ENCODE data around the gene PPARA. TPM values are rescaled to one million over a fixed set of nuclear protein-coding genes. Genes with fewer than 3 reads are reported as not detected.

Gene PPARA
- polyA plus RNA-seq, 3 donors = 23.3 to 39.7 (median 38.3) TPM

DNA sequence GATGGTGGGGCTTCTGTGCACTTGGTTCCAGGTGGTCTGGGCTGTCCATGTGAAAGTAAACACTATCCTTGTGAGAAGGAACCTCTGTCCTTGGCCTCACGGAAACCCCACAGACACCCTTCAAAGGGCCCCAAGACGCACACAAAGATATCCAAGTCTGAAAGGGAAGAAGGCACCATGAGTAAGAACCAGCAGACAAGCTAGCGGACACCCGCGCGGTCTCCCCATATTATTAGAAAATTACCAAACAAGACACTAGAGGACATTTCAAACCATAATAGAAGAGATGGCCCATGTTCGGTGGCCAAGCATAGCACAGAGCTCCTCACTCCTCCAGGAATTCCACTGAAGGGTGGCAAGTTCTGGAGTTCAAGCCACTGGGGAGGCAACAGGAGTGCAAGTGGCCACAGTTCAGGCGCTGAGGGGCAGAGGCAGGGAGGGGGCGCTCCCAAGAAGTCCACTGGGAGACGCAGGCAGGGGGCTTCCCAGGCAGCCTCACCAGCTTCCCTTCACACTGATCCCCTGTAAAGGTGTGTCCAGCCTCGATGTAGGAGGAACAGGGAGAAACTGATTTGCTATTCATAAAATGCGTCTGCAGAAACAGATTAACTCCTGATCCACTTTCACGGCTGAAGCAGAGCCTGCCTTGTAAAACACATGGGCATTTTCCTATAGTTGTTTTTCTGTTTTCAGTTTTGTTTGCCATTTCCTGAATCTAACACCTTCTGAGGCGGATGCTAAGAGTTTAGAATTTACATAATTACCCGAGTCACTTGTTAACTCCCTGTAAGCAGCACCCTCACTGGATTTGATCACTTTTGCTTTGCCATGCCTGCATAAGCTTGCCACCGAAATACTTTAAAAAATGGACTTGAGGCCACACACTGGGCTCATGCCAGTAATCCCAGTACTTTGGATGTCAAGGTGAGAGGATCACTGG is 9.1 kb upstream of the PPARA start:
- DNase-seq = no peak

DNA sequence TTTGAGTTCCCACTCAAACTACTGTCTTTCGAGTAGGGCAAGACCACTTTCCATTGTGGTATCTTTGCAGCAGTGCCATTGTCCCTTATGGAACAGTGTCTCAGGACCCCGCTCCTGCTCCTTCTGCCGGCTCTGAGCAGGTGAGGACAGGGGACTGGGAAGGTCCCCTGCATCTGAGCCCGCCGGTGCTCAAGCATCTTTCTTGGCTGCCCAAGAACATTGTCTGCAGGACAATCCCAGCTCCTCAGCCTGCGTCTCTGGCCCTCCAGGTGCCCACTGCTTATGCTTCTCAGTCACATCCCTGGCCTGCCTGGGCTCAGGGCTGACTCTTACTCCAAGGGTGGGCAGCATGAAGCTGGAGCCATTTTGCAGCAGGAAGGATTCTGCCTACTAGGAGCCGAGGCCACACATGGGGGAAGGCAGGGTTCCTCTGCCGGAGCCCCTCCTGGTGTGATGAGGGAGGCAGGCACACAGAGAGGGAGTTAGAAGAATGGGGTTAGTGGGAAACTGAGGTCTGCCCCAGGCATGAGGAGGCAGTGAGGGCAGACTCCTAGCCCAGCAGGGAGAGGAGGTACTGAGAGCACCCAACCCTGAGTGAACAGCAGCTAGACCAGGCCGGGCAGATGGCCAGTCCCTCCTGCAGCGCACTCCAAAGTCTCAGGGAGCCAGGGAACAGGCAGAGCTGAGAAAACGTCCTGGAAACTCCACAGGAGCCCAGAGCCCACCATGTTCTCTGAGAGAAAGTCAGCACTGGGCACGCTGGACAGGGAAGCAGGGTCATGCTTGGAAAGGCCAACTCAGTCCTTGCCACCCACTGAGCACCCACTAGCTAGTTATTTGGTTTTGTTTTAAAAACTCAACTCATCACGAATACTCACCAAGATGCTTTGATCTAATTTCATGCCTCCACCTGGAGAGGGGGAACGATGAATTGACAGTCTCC is 7.5 kb upstream of the PPARA start:
- no peak for DNase-seq

DNA sequence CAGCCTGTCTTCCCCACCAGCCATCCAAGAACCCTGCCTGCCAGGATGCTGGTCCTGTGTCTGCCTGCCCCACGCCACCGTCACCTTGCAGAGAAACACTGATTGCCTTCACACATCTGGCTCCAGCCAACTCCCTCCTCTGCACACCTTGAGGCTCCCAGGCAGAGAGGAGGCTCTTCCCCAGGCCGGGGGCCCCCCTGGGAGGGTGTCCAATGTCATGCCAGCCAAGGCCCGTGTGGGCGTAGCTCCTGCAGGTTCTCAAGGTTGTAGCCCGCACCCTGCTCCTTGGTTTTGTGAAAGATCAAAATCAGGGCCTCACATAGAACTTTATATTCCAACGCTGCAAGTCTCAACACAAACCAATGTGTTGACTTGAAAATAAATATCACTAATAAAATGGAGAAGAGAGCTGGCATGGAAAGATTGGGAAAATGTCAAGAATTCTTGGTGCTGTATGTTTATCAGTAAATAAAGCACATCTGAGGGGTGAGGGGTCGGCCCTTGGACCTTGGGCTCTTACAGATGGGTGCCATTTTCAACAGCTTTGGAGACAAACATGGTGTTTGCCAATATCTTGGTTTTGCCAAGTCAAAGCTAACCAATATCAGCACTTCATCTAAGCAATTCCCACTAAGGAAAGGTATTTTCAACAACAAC is 6.7 kb upstream of the PPARA start:
- no peak for DNase-seq

DNA sequence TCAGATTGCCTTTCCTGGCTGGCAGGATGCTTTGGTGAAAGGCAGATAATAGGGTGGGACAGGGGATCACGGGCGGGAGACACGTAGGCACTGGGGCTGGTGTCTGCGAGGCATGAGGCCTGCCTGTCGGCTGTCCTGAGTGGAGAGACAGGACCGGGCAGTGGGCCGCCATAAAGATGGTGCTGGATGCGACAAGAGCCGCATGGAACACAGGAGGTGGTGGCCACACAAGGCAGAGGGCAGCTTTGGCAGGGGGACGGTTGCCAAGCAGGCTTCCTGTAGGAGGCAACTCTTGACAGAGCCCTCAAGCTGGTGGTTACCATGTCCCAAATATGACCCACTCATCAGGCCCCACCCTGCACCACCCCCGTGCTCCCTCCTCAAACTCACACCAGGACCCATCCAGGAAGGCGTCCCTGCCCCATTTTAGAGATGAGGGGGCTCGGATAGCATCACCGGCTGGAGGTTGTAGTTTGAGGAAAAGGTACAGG is 4.9 kb upstream of the PPARA start:
- no peak for DNase-seq

DNA sequence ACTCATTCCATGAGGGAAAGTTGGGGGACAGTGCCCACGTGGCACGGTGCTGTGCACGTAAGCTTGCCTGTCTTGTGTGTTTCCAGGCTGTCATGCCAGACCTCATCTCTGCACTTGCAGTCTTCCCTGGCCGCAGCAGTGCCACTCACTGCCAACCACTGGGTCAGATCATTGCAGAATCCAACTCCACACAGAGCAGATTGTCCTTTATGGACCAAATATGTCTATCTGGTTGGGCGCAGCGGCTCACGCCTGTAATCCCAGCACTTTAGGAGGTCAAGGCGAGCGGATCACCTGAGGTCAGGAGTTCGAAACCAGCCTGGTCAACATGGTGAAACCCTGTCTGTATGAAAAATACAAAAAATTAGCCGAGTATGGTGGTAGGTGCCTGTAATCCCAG is 4.4 kb upstream of the PPARA start:
- DNase-seq = no peak

DNA sequence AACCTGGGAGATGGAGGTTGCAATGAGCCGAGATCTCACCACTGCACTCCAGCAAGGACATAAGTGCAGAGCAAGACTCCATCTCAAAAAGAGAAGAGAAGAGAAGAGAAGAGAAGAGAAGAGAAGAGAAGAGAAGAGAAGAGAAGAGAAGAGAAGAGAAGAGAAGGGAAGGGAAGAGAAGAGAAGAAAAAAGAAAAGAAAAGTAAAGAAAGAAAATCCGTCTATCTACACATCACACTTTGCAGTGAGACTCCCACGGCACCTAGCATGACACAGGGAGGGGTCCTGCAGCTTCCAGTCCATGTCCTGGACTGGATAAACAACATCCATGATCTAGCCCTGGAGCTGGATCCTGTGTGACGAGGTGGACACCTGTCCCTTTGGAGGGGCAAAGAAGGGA is 4.0 kb upstream of the PPARA start:
- no peak for DNase-seq

DNA sequence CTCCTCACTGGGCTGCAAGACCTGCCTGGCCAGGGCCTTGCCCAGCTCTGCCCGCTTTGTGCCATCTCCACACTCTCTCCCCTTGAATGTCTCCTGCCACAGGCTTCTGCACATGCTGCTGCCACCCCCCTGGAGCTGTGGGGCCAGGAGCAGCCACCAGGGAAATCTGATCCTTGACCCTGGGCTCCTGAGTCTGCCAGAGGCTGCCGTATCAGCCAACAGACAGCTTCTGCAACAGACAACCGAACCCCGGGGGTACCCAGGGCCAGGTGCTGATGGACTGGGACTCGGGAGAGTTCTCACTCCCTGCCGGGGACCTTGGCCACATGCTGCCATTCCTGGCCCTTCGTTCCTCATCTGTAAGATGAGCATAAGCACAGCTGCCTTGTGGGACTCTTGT is 3.3 kb upstream of the PPARA start:
- no peak for DNase-seq

DNA sequence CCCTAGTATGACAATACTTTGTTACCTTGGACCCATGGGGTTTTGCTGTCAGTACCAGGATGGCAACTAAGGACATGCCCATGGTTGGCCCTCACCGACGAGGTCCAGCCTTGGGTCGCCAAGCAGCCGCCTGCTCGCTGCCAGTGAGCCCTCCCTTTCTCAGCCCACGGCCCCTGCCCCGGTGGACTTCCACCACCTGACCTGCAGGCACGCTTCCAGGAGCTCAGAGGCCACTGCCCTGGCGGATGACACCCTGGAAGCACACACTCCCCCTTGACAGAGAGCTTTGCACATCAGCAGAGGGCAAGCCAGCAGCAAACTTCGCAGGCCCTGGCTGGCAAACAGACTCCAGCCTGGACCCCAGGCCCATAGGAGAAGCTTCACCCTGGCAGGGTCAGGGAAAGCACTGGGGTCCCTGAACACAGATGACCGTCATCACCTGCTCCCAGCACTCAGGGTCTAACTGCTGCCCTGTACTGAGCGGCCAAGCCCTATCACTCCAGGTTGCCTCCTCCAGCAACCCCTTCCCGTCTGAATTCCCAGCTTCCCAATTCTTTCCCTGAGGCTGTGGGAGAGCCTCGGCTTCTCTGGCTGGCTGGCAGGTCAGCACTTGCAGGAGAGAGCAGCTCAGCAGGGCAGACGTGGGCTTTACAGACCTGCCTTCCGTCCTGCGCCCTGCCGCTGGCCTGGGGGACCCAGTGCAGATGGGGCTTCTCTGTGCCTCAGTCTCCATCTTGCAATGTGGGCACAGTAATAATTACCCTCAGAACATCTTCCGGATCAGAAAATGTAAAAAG is 2.7 kb upstream of the PPARA start:
- no peak for DNase-seq

DNA sequence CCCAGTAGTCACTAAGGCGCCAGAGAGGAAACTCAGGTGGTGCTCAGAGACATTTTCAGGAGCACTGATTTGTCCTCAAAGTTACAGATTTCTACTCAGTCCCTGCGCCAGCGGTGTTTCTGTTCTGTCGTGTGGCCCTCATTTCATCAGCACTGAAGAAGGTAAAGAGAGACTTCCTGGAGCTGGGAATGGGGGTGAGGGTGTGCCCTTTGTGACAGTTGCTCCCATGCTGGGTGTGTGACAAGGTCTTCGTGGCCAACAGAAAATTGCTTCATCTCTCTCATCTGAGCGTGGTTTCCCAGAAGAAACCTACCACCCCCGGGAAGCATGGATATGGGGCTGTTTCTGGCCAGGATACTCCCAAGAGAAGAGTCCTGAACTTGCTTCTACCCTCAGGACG is 2.0 kb upstream of the PPARA start:
- DNase-seq = no peak

DNA sequence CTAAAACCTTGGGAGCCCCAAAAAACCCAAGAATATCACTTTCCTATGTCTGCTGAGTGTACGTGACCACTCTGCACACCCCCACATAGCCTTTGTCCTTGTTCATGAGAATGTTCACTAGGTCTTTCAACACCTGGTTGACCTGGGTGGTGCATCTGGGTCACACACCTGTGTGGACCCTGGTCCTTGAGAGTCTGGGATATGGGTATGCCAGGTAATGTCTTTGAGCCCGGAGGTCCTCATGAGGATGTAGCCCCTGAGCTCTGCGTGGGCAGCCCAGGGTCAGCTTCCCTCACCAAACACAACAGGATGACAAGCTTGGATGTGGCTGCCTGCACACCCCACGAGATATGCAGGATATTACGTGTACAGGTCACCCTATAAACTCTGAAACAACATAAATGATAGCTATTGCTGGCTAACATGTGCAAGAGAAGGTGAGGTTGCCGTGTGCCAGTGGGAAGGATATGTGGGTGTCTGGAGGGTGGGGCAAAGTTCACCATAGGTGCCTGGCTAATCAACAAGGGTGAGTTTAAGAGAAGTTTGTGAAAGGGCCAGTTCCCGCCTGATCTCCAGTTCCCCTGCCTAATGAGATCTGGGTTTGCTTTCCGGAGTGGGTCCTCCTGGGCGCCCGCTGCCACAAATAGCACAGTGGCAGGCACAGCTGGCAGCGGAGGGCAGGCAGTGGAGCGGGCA is 1.4 kb upstream of the PPARA start:
- no peak for DNase-seq

DNA sequence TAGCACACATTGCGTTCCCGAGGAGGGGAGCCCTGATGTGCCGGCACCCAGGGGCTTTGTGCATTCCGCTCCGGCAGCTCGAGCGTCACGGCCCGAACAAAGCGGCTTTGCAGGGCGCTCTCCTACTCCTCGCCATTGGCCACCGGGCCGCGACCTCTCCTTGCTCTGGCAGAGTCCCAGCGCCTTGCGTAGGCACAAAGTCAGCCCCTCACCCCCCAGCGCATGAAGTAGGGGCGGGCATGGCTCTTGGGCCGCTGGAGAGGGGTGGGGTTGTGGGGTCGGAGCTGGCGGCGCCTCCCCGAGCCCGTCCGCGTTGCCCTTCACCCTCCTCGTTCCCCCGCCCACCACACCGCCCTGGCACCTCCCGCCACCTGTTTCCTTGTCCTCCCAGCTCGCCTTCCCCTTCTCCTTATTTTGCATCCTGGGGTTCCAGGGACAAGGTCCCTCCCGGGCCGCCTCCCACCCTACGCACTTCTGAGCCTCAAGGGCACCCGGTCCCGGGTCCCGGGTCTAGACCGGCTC is 753 bp upstream of the PPARA start:
- DNase-seq = no peak

DNA sequence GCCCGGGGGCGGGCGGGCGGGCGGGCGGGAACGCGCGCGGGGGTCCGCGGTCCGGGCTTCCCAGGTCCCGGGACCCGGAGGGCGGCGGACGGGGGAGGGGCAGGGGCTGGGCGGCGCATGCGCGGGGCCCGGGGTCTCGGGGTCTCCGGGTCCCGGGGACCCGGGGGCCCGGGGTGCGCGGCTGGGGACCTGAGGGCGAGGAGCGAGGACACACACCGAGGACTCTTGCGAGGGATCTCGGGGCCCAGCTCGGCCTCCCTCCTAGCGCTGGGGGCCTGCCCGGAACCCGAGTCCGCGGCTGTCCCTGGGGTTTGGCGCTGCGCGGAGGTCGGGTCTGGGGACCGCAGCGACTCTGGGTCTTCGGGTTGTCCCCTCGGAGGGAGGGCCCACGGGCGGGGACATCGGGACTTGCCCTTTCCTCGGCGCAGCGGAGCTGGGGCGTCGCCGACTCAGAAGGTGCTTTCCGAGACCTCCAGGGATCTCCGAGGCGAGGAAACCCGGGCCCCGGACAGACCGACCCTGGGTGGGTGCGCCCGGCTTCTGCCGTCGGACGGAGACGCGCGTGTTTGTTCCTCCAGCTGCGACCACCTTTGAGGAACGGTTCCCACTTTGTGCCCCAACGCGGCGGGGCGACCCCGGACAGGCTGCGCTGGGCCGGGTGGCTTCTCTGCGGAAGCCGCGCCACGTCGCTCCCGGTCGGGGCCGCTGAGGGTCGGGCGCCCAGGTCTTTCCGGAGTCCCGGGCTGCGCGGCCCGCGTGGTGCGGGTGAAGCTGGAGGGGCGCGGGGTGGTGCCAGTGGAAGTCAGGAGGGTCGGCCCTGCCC is 540 bp downstream of the PPARA start:
- no peak for DNase-seq

DNA sequence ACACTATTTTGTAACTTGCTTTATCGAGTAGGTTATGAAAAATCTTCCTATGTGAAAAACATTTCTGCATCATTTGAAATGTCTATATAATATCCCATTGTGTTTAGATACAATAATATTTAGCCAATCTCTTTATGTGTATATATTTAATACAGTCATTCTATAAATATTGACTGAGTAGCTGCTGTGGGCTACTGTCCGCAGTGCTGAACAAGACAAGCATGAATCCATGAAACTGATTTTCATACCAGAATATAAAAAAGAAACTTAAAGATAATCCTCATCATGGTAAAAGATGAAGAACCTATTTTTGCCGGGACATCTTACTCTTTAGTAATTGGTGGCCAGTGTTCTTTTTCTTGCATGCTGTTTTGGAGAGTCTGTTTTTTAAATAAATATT is 3.6 kb downstream of the PPARA start:
- DNase-seq = no peak

DNA sequence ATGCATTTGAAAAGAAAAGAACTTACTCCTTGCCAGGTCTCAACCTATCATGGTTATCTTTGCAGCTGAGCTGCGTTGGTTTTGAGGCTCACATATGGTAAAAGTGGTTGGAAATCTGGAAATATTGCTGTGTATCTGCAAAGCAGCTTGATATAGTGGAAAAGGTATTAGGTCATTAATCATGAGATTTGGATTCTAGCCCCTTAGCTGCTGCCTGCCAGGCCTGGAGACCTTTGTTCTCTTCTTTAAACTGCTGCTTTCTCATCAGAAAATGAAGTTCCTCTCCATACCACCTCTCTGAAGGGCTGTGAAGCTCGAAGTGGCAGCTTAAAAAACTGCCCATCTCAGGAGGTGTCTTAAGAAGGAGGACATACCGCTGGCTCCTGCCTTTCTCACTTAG is 5.7 kb downstream of the PPARA start:
- no peak for DNase-seq

DNA sequence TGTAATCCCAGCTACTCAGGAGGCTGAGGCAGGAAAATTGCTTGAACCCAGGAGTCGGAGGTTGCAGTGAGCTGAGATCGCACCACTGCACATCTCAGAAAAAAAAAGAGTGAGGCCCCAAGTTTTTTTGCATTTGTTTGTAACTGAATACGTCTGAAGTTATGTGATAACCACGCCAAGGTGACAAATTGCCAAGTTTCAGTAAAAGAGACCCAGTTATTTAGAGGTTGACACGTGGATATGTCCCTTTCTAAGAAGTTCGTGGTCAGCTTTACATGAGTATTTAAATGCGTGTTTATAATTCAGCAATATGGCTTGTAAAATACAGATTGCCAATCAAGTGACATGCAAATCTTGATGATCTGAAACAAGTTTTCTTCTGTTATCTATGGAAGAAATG is 8.0 kb downstream of the PPARA start:
- DNase-seq = no peak

DNA sequence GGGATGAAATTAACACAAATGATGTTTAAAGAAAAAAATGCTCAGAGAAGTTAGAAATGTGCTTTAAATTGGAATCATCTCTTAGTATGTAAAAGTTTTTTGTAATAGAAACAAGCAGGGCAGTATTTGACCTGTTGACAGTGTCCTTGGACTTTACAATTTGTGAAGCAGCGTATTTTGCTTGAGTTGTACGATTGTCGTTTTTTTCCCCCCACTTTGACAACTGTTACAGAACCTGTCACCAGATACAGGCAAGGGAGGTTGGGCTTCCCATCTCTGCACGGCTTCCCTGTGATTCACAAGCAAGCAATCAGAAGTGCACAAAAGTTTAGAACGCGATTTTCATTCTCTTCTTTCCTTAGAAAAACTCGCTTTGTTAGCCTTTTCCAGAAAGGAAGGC is 8.9 kb downstream of the PPARA start:
- DNase-seq = no peak

DNA sequence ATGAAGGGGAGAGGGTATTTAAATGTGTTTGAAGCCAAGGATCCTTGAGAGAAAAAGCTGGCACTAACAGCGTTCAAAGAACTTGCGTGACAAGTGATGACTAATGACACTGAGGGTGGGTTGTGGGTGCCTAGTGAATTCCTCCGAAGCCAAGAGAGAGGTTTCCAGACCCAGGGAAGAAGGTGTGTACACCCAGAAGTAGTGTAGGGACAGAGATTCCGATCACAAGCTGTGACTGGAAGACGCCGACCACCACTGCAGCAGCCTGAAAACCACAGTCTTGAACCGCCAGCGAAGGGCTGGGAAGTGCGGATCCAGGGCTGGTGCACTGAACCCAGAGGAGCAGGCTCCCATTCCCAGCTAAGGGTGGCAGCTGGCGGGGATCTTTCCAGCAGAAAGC is 9.5 kb downstream of the PPARA start:
- no peak for DNase-seq

DNA sequence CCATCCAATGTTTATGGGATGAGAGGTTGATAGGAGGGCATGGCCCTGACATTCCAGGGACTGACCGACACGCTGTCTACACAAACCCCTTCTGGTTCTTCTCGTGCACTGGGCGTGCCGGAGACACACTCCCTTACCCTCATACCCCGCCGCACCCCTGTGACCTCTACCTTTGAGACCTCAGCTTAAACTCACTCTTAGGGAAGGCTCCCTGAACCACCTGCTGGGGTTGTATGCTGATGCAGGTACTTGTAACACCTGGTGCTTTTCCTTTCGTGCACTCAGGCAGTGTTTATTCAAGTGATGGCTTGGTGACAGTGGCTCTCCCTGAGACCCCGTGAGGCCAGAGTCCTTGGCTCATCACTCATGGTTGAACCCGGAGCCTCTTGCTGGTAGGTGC is 12.0 kb downstream of the PPARA start:
- DNase-seq = no peak

DNA sequence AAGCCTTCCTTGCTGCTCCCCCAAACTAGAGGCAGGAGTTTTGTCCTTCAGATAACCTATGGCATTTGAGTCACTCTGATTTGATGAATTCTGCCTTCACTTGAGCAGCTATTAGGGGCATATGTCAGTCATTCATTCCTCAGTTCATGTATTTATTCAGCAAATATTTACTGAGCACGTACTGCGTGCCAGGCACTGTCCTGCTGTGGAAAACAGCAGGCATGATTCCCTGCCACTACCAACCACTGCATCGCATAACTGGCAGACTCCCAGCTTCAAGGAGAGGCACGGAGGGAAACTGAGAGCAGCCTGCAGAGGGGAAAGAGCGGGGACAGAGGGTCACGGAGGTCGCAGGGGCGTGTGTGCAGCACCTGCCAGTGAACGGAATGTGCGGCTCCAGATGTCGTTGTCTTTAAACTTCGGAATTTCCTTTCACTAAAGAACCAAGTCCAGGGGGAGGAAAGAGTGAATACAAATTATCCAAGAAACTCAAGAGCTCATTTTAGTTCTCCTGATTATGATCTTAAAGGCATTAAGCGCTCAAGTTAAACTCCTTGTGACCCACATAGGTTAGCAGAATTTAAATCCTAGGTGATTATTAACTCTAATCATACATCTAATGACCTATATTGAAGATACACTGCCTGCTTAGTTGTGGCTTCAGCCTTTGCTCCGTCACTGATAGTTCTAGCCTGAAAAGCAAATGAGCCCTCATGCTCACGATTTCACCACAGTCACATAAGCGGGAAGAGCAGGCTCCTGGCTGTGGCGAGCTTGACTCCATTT is 12.6 kb downstream of the PPARA start:
- DNase-seq = no peak

All from renal pelvis (tissue), 4 donors.